ENCODE data around the gene C14orf180. TPM values are rescaled to one million over a fixed set of nuclear protein-coding genes. Genes with fewer than 3 reads are reported as not detected.
A peak's percentile ranks its signal among the peaks of the same experiment; 100 is the strongest.

C14orf180 gene
- total RNA-seq, 2 donors from 2014 or later, result 1.1 to 5.1 TPM

GRCh38 chr14:104547310-104547997 lies 32.1 kb upstream of the C14orf180 start:
- Histone ChIP-seq H3K4me3 (no peak overlapping the region), H3K36me3 (no peaks in the 10 kb centered on the region)

GRCh38 chr14:104547998-104548700 lies 31.4 kb upstream of the C14orf180 start:
- no peak for TF ChIP-seq CTCF (IDR thresholded peaks at IDR 0.05)
- no peak overlapping the region for H3K4me3 ChIP-seq
- no peaks in the 10 kb centered on the region for H3K9me3 ChIP-seq
- no peaks in the 10 kb centered on the region for H3K27me3 ChIP-seq (replicated peaks; ENCODE audit: insufficient read depth)
- no peak overlapping the region for H3K27ac ChIP-seq
- no peak for ATAC-seq (ENCODE audit: insufficient number of reproducible peaks, low FRiP score, low read depth)
- H3K36me3 ChIP-seq, result no peaks in the 10 kb centered on the region
- no peak for DNase-seq (ENCODE audit: low spot score)
- H3K4me1 ChIP-seq (ENCODE audit: control insufficient read depth in 1 of 2, low read depth in 2 of 2), result no peaks in the 10 kb centered on the region

More at GRCh38 chr14:104547310-104547997, 32.1 kb upstream of the C14orf180 start:
- no peaks in the 10 kb centered on the region for H3K27me3 ChIP-seq (replicated peaks; ENCODE audit: insufficient read depth)
- ATAC-seq (ENCODE audit: insufficient number of reproducible peaks, low FRiP score, low read depth), result no peak
- no peaks in the 10 kb centered on the region for H3K4me1 ChIP-seq (ENCODE audit: control insufficient read depth in 1 of 2, low read depth in 2 of 2)
- no peak overlapping the region for H3K27ac ChIP-seq
- H3K9me3 ChIP-seq, result no peaks in the 10 kb centered on the region
- peak; percentile 0 for DNase-seq (ENCODE audit: low spot score)
- no peak for TF ChIP-seq CTCF (IDR thresholded peaks at IDR 0.05)

- Histone ChIP-seq H3K4me1 (ENCODE audit: control insufficient read depth in 1 of 2, low read depth in 2 of 2) (no peaks in the 10 kb centered on the region), H3K4me3 (no peak overlapping the region), H3K9me3 (no peaks in the 10 kb centered on the region), H3K36me3 (no peaks in the 10 kb centered on the region), H3K27me3 (replicated peaks; ENCODE audit: insufficient read depth) (no peaks in the 10 kb centered on the region), H3K27ac (no peak overlapping the region)
- no peak for TF ChIP-seq CTCF (IDR thresholded peaks at IDR 0.05)
- DNase-seq (ENCODE audit: low spot score) (no peak), ATAC-seq (ENCODE audit: insufficient number of reproducible peaks, low FRiP score, low read depth) (no peak)
Observed at GRCh38 chr14:104548802-104549535, 30.6 kb upstream of the C14orf180 start.

GRCh38 chr14:104549536-104550339 lies 29.8 kb upstream of the C14orf180 start:
- H3K4me1 ChIP-seq (ENCODE audit: control insufficient read depth in 1 of 2, low read depth in 2 of 2), result no peaks in the 10 kb centered on the region
- ATAC-seq (ENCODE audit: insufficient number of reproducible peaks, low FRiP score, low read depth), result no peak
- no peaks in the 10 kb centered on the region for H3K27me3 ChIP-seq (replicated peaks; ENCODE audit: insufficient read depth)
- H3K27ac ChIP-seq, result no peak overlapping the region
- DNase-seq (ENCODE audit: low spot score), result no peak
- no peaks in the 10 kb centered on the region for H3K9me3 ChIP-seq
- H3K36me3 ChIP-seq, result no peaks in the 10 kb centered on the region
- no peak overlapping the region for H3K4me3 ChIP-seq
- no peak for TF ChIP-seq CTCF (IDR thresholded peaks at IDR 0.05)

Data from thoracic aorta (tissue), 2 donors.